ENCODE results near the gene CSRNP2.
"Not testable (repeated sequence)": the region's sequence is repeated elsewhere in the genome, so short reads cannot be mapped to it uniquely, and the experiment has no call there.

The CSRNP2 gene

GRCh38 chr12:51027342-51027835 lies 56.0 kb downstream of the CSRNP2 start:
- no peak overlapping the region for H3K4me3 ChIP-seq (ENCODE audit: low read length)
- TF ChIP-seq ZNF274 (IDR thresholded peaks at IDR 0.05; ENCODE audit: low read depth, low read length): no peak

GRCh38 chr12:51025836-51026638 lies 57.4 kb downstream of the CSRNP2 start, which contains the start of gene SLC11A2:
SLC11A2 (minus strand) TSS chr12:51026384; CDS start chr12:51010728, 15,656 bp downstream.
- TF ChIP-seq ZNF274 (IDR thresholded peaks at IDR 0.05; ENCODE audit: low read depth, low read length): no peak
- peak within 1 kb of the TSS; percentile 91 for H3K4me3 ChIP-seq (ENCODE audit: low read length)

- TF ChIP-seq ZNF274 (IDR thresholded peaks at IDR 0.05; ENCODE audit: low read depth, low read length): no peak
- H3K4me3 ChIP-seq (ENCODE audit: low read length): peak overlapping the region; percentile 91
Observed at GRCh38 chr12:51025338-51025835, 58.0 kb downstream of the CSRNP2 start.

DNA sequence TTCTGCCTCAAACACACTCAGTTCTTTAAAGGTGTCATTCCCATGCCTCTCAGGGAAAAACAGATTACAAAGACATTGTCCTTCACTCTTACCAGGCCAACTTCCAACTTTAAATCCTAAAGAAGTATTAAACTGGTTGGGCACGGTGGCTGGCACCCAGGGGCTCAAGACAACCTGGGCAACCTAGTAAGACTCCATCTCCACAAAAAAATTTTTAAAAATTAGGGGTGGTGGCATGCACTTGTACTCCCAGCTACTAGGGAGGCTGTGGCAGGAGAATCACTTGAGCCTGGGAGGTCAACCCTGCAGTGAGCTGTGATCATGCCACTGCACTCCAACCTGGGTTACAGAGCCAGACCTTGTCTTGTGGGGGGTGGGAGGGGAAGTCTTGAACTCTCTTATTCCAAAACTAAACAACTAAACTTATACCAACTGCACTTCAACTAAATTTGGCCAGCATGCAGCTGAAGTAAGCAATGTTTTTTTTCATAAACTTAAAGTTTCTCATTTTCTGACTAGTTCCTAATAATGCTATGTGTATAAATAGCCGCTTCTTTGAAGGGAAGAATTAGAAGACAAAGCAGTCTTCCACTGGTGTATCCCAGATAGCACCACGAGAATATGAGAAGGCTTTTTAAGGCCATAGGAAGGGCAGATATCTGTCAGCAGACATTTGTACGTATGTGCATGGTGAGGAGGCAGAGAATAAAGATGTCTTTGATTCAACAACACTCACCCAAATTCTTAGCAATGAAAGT lies 59.6 kb downstream of the CSRNP2 start:
- peak overlapping the region; percentile 91; the same call in 1 of the 2 replicates for H3K4me3 ChIP-seq (ENCODE audit: low read length)
- TF ChIP-seq ZNF274 (IDR thresholded peaks at IDR 0.05; ENCODE audit: low read depth, low read length): no peak

- no peak for TF ChIP-seq ZNF274 (IDR thresholded peaks at IDR 0.05; ENCODE audit: low read depth, low read length)
- peak overlapping the region; percentile 31; the same call in 1 of the 2 replicates for H3K4me3 ChIP-seq (ENCODE audit: low read length)
Observed at GRCh38 chr12:51021694-51022093, 61.7 kb downstream of the CSRNP2 start.

DNA sequence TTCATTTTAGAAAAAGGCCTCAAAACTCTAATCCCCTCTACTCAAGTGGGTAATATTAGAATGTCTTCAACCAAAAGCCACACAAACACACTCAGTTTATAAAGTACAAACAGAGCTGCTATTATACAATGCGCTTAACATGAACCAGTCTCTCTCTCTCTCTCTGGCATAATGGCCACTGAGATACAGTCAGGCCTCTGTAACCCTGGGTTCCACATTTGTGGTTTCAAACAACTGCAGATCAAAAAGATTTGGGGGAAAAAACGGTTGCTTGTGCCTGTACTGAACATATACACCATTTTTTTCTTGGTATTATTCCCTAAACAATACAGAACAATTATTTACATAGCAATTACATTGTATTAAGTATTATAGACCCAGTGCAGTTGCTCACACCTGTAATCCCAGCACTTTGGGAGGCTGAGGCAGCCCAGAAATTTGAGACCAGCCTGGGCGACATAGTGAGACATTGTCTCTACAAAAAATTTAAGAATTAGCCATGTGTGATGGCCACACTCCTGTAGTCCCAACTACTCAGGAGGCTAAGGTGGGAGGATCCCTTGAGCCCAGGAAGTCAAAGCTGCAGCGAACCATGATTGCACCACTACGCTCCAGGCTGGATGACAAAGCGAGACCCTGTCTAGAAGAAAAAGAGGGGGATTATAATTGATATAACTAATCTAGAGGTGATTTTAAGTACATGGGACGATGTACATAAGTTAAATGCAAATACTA lies 62.8 kb downstream of the CSRNP2 start:
- H3K4me3 ChIP-seq (ENCODE audit: low read length): no peak overlapping the region
- TF ChIP-seq ZNF274 (IDR thresholded peaks at IDR 0.05; ENCODE audit: low read depth, low read length): no peak

GRCh38 chr12:51019927-51020326 lies 63.5 kb downstream of the CSRNP2 start:
- H3K4me3 ChIP-seq (ENCODE audit: low read length): no peak overlapping the region
- TF ChIP-seq ZNF274 (IDR thresholded peaks at IDR 0.05; ENCODE audit: low read depth, low read length): no peak

- TF ChIP-seq ZNF274 (IDR thresholded peaks at IDR 0.05; ENCODE audit: low read depth, low read length): no peak
- H3K4me3 ChIP-seq (ENCODE audit: low read length): no peak overlapping the region
Observed at GRCh38 chr12:51018956-51019355, 64.4 kb downstream of the CSRNP2 start.

DNA sequence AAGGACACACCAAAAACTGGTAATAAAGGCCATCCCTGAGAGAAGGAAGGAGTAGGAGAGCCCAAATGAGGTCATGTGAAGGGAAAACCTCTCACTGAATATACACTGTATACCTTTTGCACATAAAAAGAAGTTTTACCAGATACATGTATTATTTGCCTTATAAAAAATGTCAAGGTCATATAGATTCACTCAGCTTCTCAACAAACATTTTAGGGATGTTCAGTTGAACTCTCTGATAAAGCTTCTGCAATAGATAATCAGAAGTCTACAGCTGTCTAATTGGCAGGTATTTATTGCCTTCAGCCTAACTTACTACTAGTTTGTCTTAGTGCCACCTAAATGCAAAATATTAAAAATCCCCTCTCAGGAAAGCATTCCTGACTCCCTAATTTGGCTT lies 65.9 kb downstream of the CSRNP2 start:
- no peak overlapping the region for H3K4me3 ChIP-seq (ENCODE audit: low read length)
- TF ChIP-seq ZNF274 (IDR thresholded peaks at IDR 0.05; ENCODE audit: low read depth, low read length): no peak

GRCh38 chr12:51014467-51014866 lies 68.9 kb downstream of the CSRNP2 start:
- not testable (repeated sequence) for H3K4me3 ChIP-seq (ENCODE audit: low read length)

DNA sequence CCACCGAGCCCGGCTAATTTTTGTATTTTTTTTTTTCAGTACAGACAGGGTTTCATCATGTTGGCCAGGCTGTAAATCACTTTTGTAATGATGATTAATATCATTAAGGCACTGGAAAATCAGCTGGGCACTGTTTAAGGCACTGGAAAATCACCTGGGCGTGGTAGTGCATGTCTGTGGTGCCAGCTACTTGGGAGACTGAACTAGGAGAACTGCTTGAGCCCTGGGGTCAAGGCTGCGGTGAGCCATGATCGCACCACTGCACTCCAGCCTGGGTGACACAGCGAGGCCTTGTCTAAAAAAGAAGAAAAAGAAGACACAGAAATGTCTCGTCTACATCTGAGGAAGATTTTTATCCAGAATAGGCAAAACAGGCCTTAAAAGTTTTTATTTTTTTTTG lies 70.0 kb downstream of the CSRNP2 start:
- H3K4me3 ChIP-seq (ENCODE audit: low read length): no peak overlapping the region
- no peak for TF ChIP-seq ZNF274 (IDR thresholded peaks at IDR 0.05; ENCODE audit: low read depth, low read length)

DNA sequence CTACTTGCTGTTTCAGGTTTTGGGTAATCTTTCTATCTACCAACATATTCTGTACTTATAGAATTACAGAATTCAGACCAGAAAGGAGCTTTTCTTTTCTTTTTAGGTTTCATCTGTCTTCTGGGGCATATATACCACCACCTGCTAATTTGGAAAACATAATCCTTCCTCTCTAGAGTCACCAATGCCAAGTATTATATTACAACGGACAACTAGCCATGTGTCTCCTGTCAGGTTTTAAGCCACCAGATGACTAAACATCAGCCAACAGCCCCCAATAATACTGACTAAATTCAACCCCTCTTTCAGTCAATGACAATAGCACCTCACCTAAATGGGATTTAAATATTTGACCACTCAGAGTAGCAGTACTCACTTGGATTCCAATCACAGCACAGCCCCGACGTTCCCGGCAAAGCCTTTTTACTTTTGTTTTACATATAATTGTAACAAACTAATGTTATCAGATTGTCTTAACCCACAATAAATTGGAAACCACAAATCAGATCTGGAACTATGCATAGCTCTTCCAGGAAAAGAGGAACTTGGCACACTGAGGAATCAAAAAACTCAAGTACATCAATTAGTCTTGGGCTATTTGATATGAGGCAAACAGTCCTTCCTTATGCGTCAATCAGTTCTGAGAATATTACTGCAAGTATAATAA lies 70.7 kb downstream of the CSRNP2 start:
- no peak overlapping the region for H3K4me3 ChIP-seq (ENCODE audit: low read length)
- TF ChIP-seq ZNF274 (IDR thresholded peaks at IDR 0.05; ENCODE audit: low read depth, low read length): no peak

DNA sequence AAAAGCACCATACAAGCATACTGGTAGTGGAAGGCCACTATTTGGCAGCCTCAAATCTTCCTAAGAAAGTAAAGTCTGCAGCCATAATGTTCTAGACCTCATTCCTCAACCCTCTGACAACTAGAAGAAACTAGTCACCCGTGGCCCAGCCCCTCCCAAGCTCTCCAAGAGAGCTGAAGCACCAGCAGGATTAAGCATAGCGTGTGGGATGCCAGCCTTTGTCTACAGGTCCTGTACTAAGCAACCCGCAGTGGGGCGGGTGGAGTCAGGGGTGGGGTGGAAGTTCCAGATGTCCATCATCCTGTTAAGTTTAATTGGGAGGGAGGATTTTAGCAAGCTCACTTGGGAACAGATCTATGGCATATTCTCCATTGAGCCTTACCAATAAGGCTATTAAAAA lies 71.4 kb downstream of the CSRNP2 start:
- H3K4me3 ChIP-seq (ENCODE audit: low read length): no peak overlapping the region
- no peak for TF ChIP-seq ZNF274 (IDR thresholded peaks at IDR 0.05; ENCODE audit: low read depth, low read length)

All from GM08714 (cell line).